OCI-LY7 (cell line): Measurements from ENCODE around the gene FNIP1.

Experiments used
- EZH2phosphoT487 ChIP-seq: fragments of 200-600 bp; sonication (generic); IDR thresholded peaks from 2 replicates; pipeline ENCODE4 v1.6.1; 2018; ENCODE audit warnings: low read depth, borderline replicate concordance, mild to moderate bottlenecking, mixed run types, antibody characterized with exemption, low read length, moderate library complexity, mixed read lengths
- TF ChIP-seq, protein P1 (sequence below): fragments of 200-600 bp; sonication (generic); conservative IDR thresholded peaks from 2 replicates; pipeline ENCODE4 v1.5.1; 2014; ENCODE audit warnings: mild to moderate bottlenecking, antibody characterized with exemption, low read length, moderate library complexity, mixed read lengths

DNA sequence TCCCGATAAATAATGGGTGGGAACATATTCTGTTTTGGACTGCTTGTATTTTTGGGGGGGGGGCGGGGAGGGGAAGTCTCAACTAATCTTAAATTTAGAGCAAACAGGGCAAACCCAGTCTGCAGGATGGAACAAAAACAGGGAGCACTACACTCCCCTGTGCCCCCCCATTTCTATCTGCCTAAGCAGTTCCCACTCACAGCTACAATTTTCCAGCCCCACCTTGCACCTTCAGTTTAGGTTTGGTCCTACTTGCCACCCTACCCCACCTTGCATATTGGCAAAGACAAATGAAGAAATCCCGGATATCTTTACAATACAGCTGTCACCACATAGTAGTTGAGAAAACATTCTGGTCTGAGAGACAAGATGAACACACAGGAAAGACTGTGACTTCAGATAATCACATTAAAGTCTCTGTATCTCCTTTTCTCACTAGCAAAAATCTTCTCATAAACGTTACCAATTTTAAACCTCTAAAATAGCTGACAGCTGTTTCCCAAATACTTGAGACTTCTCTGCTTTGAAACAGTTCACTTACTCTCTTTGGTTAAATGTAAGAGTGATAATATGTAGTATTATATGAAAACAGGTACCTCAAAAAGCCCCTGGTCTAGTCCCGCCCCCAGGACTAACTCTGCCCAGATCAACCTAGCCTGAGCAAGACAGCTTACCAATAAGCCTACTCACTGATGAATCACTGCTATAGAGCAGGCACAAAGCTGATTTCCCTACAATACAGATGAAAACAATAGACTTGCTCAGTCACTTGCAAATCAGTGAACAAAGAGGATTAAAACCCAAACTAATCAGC is 156.6 kb downstream of the FNIP1 start:
- TF ChIP-seq, protein P1, sequence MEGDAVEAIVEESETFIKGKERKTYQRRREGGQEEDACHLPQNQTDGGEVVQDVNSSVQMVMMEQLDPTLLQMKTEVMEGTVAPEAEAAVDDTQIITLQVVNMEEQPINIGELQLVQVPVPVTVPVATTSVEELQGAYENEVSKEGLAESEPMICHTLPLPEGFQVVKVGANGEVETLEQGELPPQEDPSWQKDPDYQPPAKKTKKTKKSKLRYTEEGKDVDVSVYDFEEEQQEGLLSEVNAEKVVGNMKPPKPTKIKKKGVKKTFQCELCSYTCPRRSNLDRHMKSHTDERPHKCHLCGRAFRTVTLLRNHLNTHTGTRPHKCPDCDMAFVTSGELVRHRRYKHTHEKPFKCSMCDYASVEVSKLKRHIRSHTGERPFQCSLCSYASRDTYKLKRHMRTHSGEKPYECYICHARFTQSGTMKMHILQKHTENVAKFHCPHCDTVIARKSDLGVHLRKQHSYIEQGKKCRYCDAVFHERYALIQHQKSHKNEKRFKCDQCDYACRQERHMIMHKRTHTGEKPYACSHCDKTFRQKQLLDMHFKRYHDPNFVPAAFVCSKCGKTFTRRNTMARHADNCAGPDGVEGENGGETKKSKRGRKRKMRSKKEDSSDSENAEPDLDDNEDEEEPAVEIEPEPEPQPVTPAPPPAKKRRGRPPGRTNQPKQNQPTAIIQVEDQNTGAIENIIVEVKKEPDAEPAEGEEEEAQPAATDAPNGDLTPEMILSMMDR, result no peak
- no peak for TF ChIP-seq EZH2phosphoT487
